ENCODE measurements around the gene DHCR7. TPM values are rescaled to one million over a fixed set of nuclear protein-coding genes. Genes with fewer than 3 reads are reported as not detected.

DHCR7 gene
- polyA plus RNA-seq, 1 of the 3 experiments (the other 2 are of a cell fraction), result 21.4 TPM

- peaks cover 19 to 65% of the 10 kb centered on the region in 2 experiments for H3K36me3 ChIP-seq (replicated peaks in 1 of 2; ENCODE audit: control insufficient read depth in 1 of 2, insufficient read depth in 2 of 2, low read length in 1 of 2)
- no peak overlapping the region for H3K4me2 ChIP-seq
- H3K4me1 ChIP-seq (ENCODE audit: control insufficient read depth in 1 of 2, insufficient read depth in 2 of 2, low read depth in 1 of 2, low read length in 1 of 2), result no peaks in the 10 kb centered on the region
- WGBS (ENCODE audit: low lambda C conversion rate), result 98% methylated on average over 6 of the region's 18 CpGs
- CTCF ChIA-PET, result no interaction called here
- H3K4me3 ChIP-seq (ENCODE audit: low read depth in 2 of 2, low read length in 1 of 2), result no peak overlapping the region
- DNase-seq, result no peak
- no peak overlapping the region for H2AFZ ChIP-seq (ENCODE audit: low read depth)
- TF ChIP-seq MAX (IDR thresholded peaks at IDR 0.05; ENCODE audit: low read depth) (no peak), GATA2 (CRISPR knock-in tag; IDR thresholded peaks at IDR 0.05) (no peak), TAF1 (IDR thresholded peaks at IDR 0.05; ENCODE audit: borderline replicate concordance, low read depth, low read length) (no peak), FOXM1 (IDR thresholded peaks at IDR 0.05; ENCODE audit: low read depth) (no peak), JUND (IDR thresholded peaks at IDR 0.05) (no peak), REST (IDR thresholded peaks at IDR 0.05; ENCODE audit: low read depth, low read length) (no peak), MEF2A (IDR thresholded peaks at IDR 0.05; ENCODE audit: borderline replicate concordance, low read depth) (no peak), FOXJ3 (CRISPR knock-in tag; IDR thresholded peaks at IDR 0.05) (no peak), GABPA (IDR thresholded peaks at IDR 0.05; ENCODE audit: low read depth) (no peak), TCF12 (IDR thresholded peaks at IDR 0.05) (no peak), TEAD4 (IDR thresholded peaks at IDR 0.05; ENCODE audit: borderline replicate concordance, insufficient read depth) (no peak), ZBTB33 (IDR thresholded peaks at IDR 0.05; ENCODE audit: borderline replicate concordance, low read depth) (no peak), IRF3 (IDR thresholded peaks at IDR 0.05; ENCODE audit: low read depth, low read length) (no peak), MXI1 (IDR thresholded peaks at IDR 0.05; ENCODE audit: low read depth, low read length) (no peak)
- peaks cover 2% of the 10 kb centered on the region for H3F3A ChIP-seq (replicated peaks; ENCODE audit: insufficient read depth)
- H3K9me3 ChIP-seq, result no peaks in the 10 kb centered on the region
- no peaks in the 10 kb centered on the region for H3K9me2 ChIP-seq
- no peaks in the 10 kb centered on the region for H4K20me1 ChIP-seq (ENCODE audit: insufficient read depth)
- POLR2A ChIA-PET, result no interaction called here
- no peak overlapping the region for H3K27ac ChIP-seq (ENCODE audit: low read depth in 2 of 2, low read length in 1 of 2)
- no peak overlapping the region for H3K9ac ChIP-seq
- no peaks in the 10 kb centered on the region for H3K27me3 ChIP-seq (ENCODE audit: insufficient read depth)
- H3K79me2 ChIP-seq (ENCODE audit: insufficient read depth), result no peaks in the 10 kb centered on the region
Observed at GRCh38 chr11:71482216-71482615, 34.0 kb upstream of the DHCR7 start.
